HepG2 (cell line): Measurements from ENCODE around the gene PRRT2. TPM values are rescaled to one million over a fixed set of nuclear protein-coding genes. Genes with fewer than 3 reads are reported as not detected.

Experiments
- ATAC-seq: fragments of 200-7000 bp; cut with Tn5 transposase; 3 replicates; pipeline ENCODE4 v1.9.1; 2020; ENCODE audit warnings: mild to moderate bottlenecking, moderate library complexity
- BruUV-seq: library from RNA; stranded (reverse); fragments of 400-500 nt; replicated peaks from 2 replicates; lab custom pipeline; 2021; lab: Mats Ljungman, UMichigan
- CTCF ChIA-PET: fragments of 300-600 bp; formaldehyde crosslinking; extraction: SDS; loops from one replicate; lab custom pipeline; 2021; ENCODE audit warnings: low total read pairs, inconsistent platforms, low intra/inter-chr PET ratio; lab: Yijun Ruan, JAX
- POLR2A ChIA-PET: fragments of 350-600 bp; sonication (Branson Sonifier 250); formaldehyde crosslinking; loops from one replicate; lab custom pipeline; 2020; ENCODE audit warnings: antibody characterized with exemption, inconsistent platforms; lab: Yijun Ruan, JAX
- DNase-seq: peaks from one replicate; pipeline ENCODE4 v3.0.0-alpha.2; 2015; ENCODE audit warnings: low spot score
- FAIRE-seq: peaks from 3 replicates; lab custom pipeline; 2011; peaks lifted over from hg19 to GRCh38; lab: Jason Lieb, UNC
- H2AFZ ChIP-seq: one replicate; pipeline ENCODE4 v1.6.1; 2011; ENCODE audit warnings: low read length, inconsistent platforms
- H3K27ac ChIP-seq: fragments of 300-600 bp; 3 replicates; pipeline ENCODE4 v1.8.0; 2011; ENCODE audit warnings: mixed run types, mild to moderate bottlenecking, mixed read lengths, low read length, inconsistent platforms; ENCODE audit not compliant: insufficient read depth; ENCODE audit errors: extremely low read length
- H3K27me3 ChIP-seq, 2 experiments: fragments of 200-600 bp in 1 of 2; 2 replicates in 1 of 2; 3 replicates in 1 of 2; pipeline versions ENCODE4 v1.6.0 to v1.8.0; 2011; ENCODE audit warnings: low read length in 2 of 2, mild to moderate bottlenecking in 2 of 2, moderate library complexity in 2 of 2, inconsistent platforms in 1 of 2; ENCODE audit not compliant: insufficient read depth in 2 of 2, control insufficient read depth in 1 of 2
- H3K36me3 ChIP-seq, 2 experiments: fragments of 200-600 bp in 1 of 2; replicated peaks in 1 of 2; 2 replicates in 1 of 2; 3 replicates in 1 of 2; pipeline versions ENCODE4 v1.5.1 to v1.8.0; 2011; ENCODE audit warnings: low read length in 2 of 2, inconsistent platforms in 1 of 2; ENCODE audit not compliant: insufficient read depth in 2 of 2, control insufficient read depth in 1 of 2
- H3K4me1 ChIP-seq: 2 replicates; pipeline ENCODE4 v1.5.1; 2012; ENCODE audit warnings: low read length, inconsistent platforms; ENCODE audit not compliant: insufficient read depth
- H3K4me2 ChIP-seq: 2 replicates; pipeline ENCODE4 v1.6.0; 2011; ENCODE audit warnings: low read depth, low read length, inconsistent platforms
- H3K4me3 ChIP-seq, 3 experiments: fragments of 200-600 bp in 1 of 3; sonication (generic), shearing (Covaris generic) in 1 of 3; replicated peaks in 1 of 3; 2 replicates each; pipeline ENCODE4 v1.5.1; 2011 to 2016; ENCODE audit warnings: low read length in 3 of 3, inconsistent platforms in 2 of 3, low read depth in 2 of 3, mild to moderate bottlenecking in 2 of 3, control low read depth in 1 of 3, mixed read lengths in 1 of 3; ENCODE audit not compliant: insufficient read depth in 1 of 3
- H3K79me2 ChIP-seq: one replicate; pipeline ENCODE4 v1.6.1; 2011; ENCODE audit warnings: low read length, inconsistent platforms; ENCODE audit not compliant: insufficient read depth
- H3K9ac ChIP-seq: 2 replicates; pipeline ENCODE4 v1.6.0; 2011; ENCODE audit warnings: mild to moderate bottlenecking, low read depth, low read length, inconsistent platforms; ENCODE audit not compliant: insufficient read depth
- H3K9me3 ChIP-seq: 2 replicates; pipeline ENCODE4 v1.5.1; 2012; ENCODE audit warnings: mild to moderate bottlenecking, low read length
- H4K20me1 ChIP-seq: 2 replicates; pipeline ENCODE4 v1.6.0; 2011; ENCODE audit warnings: inconsistent platforms, mild to moderate bottlenecking, low read length, moderate library complexity; ENCODE audit not compliant: insufficient read depth
- AGO1 ChIP-seq: fragments of 200-400 bp; formaldehyde crosslinking; IDR thresholded peaks from 2 replicates; pipeline ENCODE4 v1.6.1; 2017; ENCODE audit warnings: mild to moderate bottlenecking, low read depth, low read length, moderate library complexity; ENCODE audit not compliant: poor library complexity, severe bottlenecking
- FOXC1 ChIP-seq: sonication (generic); formaldehyde crosslinking; IDR thresholded peaks from 2 replicates; pipeline ENCODE4 v1.8.0; 2022; ENCODE audit warnings: mild to moderate bottlenecking, missing genetic modification reagents, borderline replicate concordance
- FOXP4 ChIP-seq: sonication (generic); formaldehyde crosslinking; IDR thresholded peaks from 2 replicates; pipeline ENCODE4 v1.4.0; 2020; ENCODE audit warnings: missing genetic modification reagents
- GATAD1 ChIP-seq: IDR thresholded peaks from 2 replicates; pipeline ENCODE4 v1.6.1; 2016; ENCODE audit warnings: missing genetic modification reagents, missing compliant biosample characterization
- HNRNPL ChIP-seq: fragments of 200-400 bp; formaldehyde crosslinking; IDR thresholded peaks from 2 replicates; pipeline ENCODE4 v1.6.1; 2017; ENCODE audit warnings: mild to moderate bottlenecking, low read depth, low read length
- JUND ChIP-seq: sonication (generic); formaldehyde crosslinking; IDR thresholded peaks from 2 replicates; pipeline ENCODE4 v1.8.0; 2022; ENCODE audit warnings: mild to moderate bottlenecking, missing genetic modification reagents
- KLF6 ChIP-seq: IDR thresholded peaks from 2 replicates; pipeline ENCODE4 v1.8.0; 2016; ENCODE audit warnings: missing biosample characterization, missing genetic modification reagents
- MAFF ChIP-seq: IDR thresholded peaks from 2 replicates; pipeline ENCODE4 v1.6.1; 2011; ENCODE audit warnings: low read depth, low read length, improper control_type of control experiment
- MXD1 ChIP-seq: sonication (generic); formaldehyde crosslinking; IDR thresholded peaks from 2 replicates; pipeline ENCODE4 v1.4.0; 2020; ENCODE audit warnings: mild to moderate bottlenecking, missing genetic modification reagents
- NKX3-1 ChIP-seq: sonication (generic); formaldehyde crosslinking; IDR thresholded peaks from 2 replicates; pipeline ENCODE4 v1.5.0; 2020; ENCODE audit warnings: missing genetic modification reagents
- SETDB1 ChIP-seq: sonication (generic); formaldehyde crosslinking; IDR thresholded peaks from 2 replicates; pipeline ENCODE4 v1.5.1; 2020; ENCODE audit warnings: missing genetic modification reagents, mild to moderate bottlenecking, borderline replicate concordance
- TBX2 ChIP-seq: sonication (generic); formaldehyde crosslinking; IDR thresholded peaks from 2 replicates; pipeline ENCODE4 v1.5.0; 2020; ENCODE audit warnings: missing genetic modification reagents, mild to moderate bottlenecking, borderline replicate concordance
- ZNF382 ChIP-seq: sonication (generic); formaldehyde crosslinking; IDR thresholded peaks from 2 replicates; pipeline ENCODE4 v1.5.0; 2020; ENCODE audit warnings: missing genetic modification reagents, mild to moderate bottlenecking, borderline replicate concordance
- ZNF564 ChIP-seq: sonication (generic); formaldehyde crosslinking; IDR thresholded peaks from 2 replicates; pipeline ENCODE4 v1.8.1; 2023; ENCODE audit warnings: mild to moderate bottlenecking, missing genetic modification reagents
- ZNF589 ChIP-seq: sonication (generic); formaldehyde crosslinking; conservative IDR thresholded peaks from 2 replicates; pipeline ENCODE4 v1.8.0; 2022; ENCODE audit warnings: mild to moderate bottlenecking, moderate library complexity, missing genetic modification reagents
- WGBS: methylation state at CpG from one replicate; pipeline ENCODE4 v1.1.6; 2017; ENCODE audit warnings: low lambda C conversion rate; 5-methylcytosine and 5-hydroxymethylcytosine counted together
- in situ Hi-C: cut with HindIII; loops from 2 replicates; pipeline ENCODE4 v1.10.0; 2017; ENCODE audit warnings: low pct_unique_long_range_greater_than_20kb; ENCODE audit not compliant: extremely low pct_ligation_motif_present
- intact Hi-C: fragments of 100-400 bp; cut with micrococcal nuclease; formaldehyde crosslinking; loops from one replicate; pipeline ENCODE4 v1.10.0; 2022; ENCODE audit not compliant: unreplicated experiment
- polyA plus RNA-seq, 8 experiments: library from polyadenylated mRNA; depleted of rRNA in 3 of 8; stranded (reverse) in 7 of 8; unstranded in 1 of 8; fragments of >200 nt; fragmentation: Illumina TruSeq in 4 of 8; extraction: Trizol in 4 of 8; gene quantifications; 2 replicates each; pipeline versions ENCODE4 v1.2.1 to v1.2.3, GENCODE V29; 2011 to 2016; ENCODE audit warnings: low read depth in 4 of 8, missing spikeins in 1 of 8, mixed read lengths in 1 of 8; ENCODE audit not compliant: insufficient read depth in 1 of 8
- total RNA-seq, 5 experiments: library from RNA; depleted of rRNA; stranded (reverse); fragments of >200 nt; fragmentation: Illumina TruSeq; extraction: Trizol; gene quantifications; 2 replicates each; pipeline ENCODE4 v1.2.3, GENCODE V29; 2016; ENCODE audit warnings: low read depth in 1 of 5
- TF ChIP-seq, protein P1 (sequence below): sonication (generic); formaldehyde crosslinking; IDR thresholded peaks from 2 replicates; pipeline ENCODE4 v1.8.1; 2023; ENCODE audit warnings: mild to moderate bottlenecking, missing genetic modification reagents, borderline replicate concordance
- TF ChIP-seq, protein P2 (sequence below): sonication (generic); formaldehyde crosslinking; IDR thresholded peaks from 2 replicates; pipeline ENCODE4 v1.5.0; 2020; ENCODE audit warnings: mild to moderate bottlenecking, low read depth, missing genetic modification reagents, borderline replicate concordance
- TF ChIP-seq, protein P3 (sequence below): IDR thresholded peaks from 2 replicates; pipeline ENCODE4 v1.6.1; 2012; ENCODE audit warnings: inconsistent platforms
- TF ChIP-seq, protein P4 (sequence below): sonication (generic); formaldehyde crosslinking; IDR thresholded peaks from 2 replicates; pipeline ENCODE4 v1.8.1; 2022; ENCODE audit warnings: low read depth, mild to moderate bottlenecking, missing genetic modification reagents

The PRRT2 gene
- total and polyA plus RNA-seq, 2 of the 13 experiments (the other 11 are each of a cell fraction or from before 2014, with no cell fraction given): 0.51 to 1.1 TPM

GRCh38 chr16:29835926-29836325 is 23.9 kb downstream of the PRRT2 start:
- no peak for TF ChIP-seq MXD1 (CRISPR knock-in tag)
- no peak for TF ChIP-seq ZNF382 (CRISPR knock-in tag)
- no peak for TF ChIP-seq FOXC1 (CRISPR knock-in tag)
- TF ChIP-seq FOXP4 (CRISPR knock-in tag): no peak
- TF ChIP-seq, protein P1, sequence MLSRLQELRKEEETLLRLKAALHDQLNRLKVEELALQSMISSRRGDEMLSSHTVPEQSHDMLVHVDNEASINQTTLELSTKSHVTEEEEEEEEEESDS (CRISPR knock-in tag): no peak
- TF ChIP-seq, protein P2, sequence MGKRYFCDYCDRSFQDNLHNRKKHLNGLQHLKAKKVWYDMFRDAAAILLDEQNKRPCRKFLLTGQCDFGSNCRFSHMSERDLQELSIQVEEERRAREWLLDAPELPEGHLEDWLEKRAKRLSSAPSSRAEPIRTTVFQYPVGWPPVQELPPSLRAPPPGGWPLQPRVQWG (CRISPR knock-in tag): no peak
- no peak for TF ChIP-seq SETDB1 (CRISPR knock-in tag)
- TF ChIP-seq MAFF: no peak
- TF ChIP-seq HNRNPL: no peak
- TF ChIP-seq NKX3-1 (CRISPR knock-in tag): no peak
- TF ChIP-seq, protein P3, sequence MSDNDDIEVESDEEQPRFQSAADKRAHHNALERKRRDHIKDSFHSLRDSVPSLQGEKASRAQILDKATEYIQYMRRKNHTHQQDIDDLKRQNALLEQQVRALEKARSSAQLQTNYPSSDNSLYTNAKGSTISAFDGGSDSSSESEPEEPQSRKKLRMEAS: no peak
- no peak for TF ChIP-seq ZNF589 (CRISPR knock-in tag)
- no peak for TF ChIP-seq TBX2 (CRISPR knock-in tag)
- no peak for TF ChIP-seq JUND (CRISPR knock-in tag)
- TF ChIP-seq KLF6: no peak
- TF ChIP-seq GATAD1: no peak
- TF ChIP-seq, protein P4, sequence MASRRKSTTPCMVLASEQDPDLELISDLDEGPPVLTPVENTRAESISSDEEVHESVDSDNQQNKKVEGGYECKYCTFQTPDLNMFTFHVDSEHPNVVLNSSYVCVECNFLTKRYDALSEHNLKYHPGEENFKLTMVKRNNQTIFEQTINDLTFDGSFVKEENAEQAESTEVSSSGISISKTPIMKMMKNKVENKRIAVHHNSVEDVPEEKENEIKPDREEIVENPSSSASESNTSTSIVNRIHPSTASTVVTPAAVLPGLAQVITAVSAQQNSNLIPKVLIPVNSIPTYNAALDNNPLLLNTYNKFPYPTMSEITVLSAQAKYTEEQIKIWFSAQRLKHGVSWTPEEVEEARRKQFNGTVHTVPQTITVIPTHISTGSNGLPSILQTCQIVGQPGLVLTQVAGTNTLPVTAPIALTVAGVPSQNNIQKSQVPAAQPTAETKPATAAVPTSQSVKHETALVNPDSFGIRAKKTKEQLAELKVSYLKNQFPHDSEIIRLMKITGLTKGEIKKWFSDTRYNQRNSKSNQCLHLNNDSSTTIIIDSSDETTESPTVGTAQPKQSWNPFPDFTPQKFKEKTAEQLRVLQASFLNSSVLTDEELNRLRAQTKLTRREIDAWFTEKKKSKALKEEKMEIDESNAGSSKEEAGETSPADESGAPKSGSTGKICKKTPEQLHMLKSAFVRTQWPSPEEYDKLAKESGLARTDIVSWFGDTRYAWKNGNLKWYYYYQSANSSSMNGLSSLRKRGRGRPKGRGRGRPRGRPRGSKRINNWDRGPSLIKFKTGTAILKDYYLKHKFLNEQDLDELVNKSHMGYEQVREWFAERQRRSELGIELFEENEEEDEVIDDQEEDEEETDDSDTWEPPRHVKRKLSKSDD (CRISPR knock-in tag): no peak
- no peak for TF ChIP-seq ZNF564 (CRISPR knock-in tag)
- TF ChIP-seq AGO1: no peak
- Histone ChIP-seq H2AFZ (no peak overlapping the region), H3K27ac (no peak overlapping the region), H3K4me1 (no peaks in the 10 kb centered on the region), H3K4me3 (no peak overlapping the region), H3K4me2 (no peak overlapping the region), H3K79me2 (no peaks in the 10 kb centered on the region), H3K9ac (no peak overlapping the region), H3K36me3 (peaks cover 5 to 13% of the 10 kb centered on the region in 2 experiments; a peak in 4 of 5 replicates), H3K27me3 (no peaks in the 10 kb centered on the region), H4K20me1 (no peaks in the 10 kb centered on the region), H3K9me3 (no peaks in the 10 kb centered on the region)
- no TSS peak for BruUV-seq
- DNase-seq (no peak), ATAC-seq (no peak), FAIRE-seq (no peak)
- ChIA-PET CTCF (no interaction called here), POLR2A (interaction anchor here (0.6 to 1.7 kb wide), 3 partner anchors 13 to 159 kb away, joined by 3 read pairs; partner anchors contain the start of gene CDIPT)
- intact Hi-C loops (no loop called here), in situ Hi-C loops (no loop called here)
- WGBS: 93% methylated on average over 7 of the region's 7 CpGs
